ENCODE results near the gene DUS4L.

Gene DUS4L

DNA sequence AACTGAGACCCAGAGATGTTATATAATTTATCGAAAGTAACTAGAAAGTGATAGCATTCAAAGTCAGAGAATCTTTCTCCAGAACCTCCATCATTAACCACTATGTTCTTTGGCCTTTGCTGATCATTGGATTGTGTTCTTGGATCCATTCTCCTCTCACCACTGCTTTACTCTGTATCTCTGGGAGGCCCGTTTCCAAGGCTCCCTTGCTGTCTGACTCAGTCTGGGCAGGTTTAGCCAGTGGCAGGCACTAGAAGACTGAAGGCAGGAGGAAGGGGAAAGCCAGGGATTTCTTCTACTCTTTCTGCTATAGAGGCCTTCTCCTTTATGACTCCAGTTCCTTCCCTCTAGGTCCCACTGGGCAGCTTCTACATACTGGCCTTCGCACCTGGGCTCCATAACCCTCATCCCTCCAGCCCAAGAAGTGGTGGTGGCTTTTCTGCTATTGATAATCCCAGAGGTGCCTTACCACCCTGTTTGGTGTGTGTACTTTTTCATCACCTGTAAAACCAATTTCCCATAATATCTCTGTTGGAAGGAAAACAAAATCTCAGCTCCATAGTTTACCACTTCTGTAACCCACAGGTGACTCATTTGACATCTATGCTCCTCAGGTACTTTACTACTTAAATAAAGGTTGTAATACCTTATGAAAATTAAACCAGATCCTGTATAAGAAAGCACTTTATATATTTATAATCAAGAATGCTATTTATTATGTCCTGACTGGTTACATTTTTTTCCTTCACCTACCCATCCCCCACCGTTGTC lies 52.3 kb downstream of the DUS4L start:
- DNase-seq (ENCODE audit: low read depth), result no peak

DNA sequence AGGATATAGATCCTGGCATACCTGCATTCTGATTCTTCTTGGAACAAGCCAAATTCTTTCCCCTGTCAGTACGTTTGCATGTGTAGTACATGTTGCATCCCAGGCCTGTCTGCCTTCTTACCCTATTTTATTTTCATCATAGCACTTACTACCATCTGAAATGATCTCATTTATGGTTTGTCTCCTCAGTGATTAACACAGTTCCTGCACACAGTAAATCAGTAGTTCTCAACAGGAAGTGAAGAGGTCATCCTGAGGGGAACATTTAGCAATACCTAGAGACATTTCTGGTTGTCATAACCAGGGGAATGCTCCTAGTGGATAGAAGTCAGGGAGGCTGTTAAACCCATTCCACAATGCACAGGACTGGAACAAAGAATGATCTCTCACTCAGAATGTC lies 58.7 kb downstream of the DUS4L start:
- peak; percentile 34 for DNase-seq (ENCODE audit: low read depth)

DNA sequence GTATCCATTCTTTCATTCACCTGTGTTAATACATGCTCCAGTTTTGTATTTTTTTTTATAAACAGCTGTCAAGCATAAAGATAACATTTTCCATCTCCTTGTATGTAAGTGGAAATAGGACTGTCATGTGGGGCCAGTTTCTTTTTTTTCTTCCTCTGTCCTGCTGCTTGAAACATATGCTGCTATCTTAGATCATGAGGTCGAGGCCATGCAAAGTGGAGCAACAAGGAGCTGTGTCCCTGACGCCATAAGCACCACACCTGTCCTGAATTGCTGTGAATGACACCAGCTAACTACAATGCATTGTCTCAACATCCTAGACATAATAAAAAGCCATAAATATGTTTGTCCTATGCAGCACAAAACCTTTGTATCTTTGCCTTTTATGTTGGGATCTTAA lies 59.1 kb downstream of the DUS4L start:
- DNase-seq (ENCODE audit: low read depth), result no peak

DNA sequence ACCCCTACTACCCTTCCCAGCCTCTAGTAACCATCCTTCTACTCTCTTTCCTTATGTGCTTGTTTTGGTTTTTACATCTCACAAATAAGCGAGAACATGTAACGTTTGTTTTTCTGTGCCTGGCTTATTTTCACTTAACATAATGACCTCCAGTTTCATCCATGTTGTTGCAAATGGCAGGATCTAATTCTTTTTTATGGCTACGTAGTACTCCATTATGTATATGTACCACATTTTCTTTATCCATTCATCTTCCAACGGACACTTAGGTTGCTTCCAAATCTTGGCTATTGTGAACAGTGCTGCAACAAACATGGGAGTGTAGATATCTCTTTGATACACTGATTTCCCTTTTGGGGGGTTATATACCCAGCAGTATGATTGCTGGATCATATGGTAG lies 63.2 kb downstream of the DUS4L start:
- no peak for DNase-seq (ENCODE audit: low read depth)
